Measurements from ENCODE around the gene PNMA8B.
"Not testable (repeated sequence)": the region's sequence is repeated elsewhere in the genome, so short reads cannot be mapped to it uniquely, and the experiment has no call there.

Gene PNMA8B

GRCh38 chr19:46513461-46514236 is 18.0 kb upstream of the PNMA8B start:
- peak; percentile 87 to 89 for DNase-seq

GRCh38 chr19:46511237-46511636 is 15.6 kb upstream of the PNMA8B start:
- no peak for DNase-seq

GRCh38 chr19:46508206-46508605 is 12.5 kb upstream of the PNMA8B start:
- no peak for DNase-seq

- no peak for DNase-seq
These were observed 8.3 kb upstream of the PNMA8B start for GRCh38 chr19:46503848-46504453.

GRCh38 chr19:46502891-46503290 is 7.2 kb upstream of the PNMA8B start:
- no peak for DNase-seq

- DNase-seq = no peak
These were observed 4.0 kb upstream of the PNMA8B start for GRCh38 chr19:46499692-46500091.

- DNase-seq = no peak
These were observed 2.1 kb upstream of the PNMA8B start for GRCh38 chr19:46497773-46498172.

- not testable (repeated sequence) for DNase-seq
These were observed 1.2 kb upstream of the PNMA8B start for GRCh38 chr19:46496886-46497285.

- no peak for DNase-seq
These were observed 637 bp upstream of the PNMA8B start for GRCh38 chr19:46496304-46496703.

GRCh38 chr19:46494941-46495785 is 504 bp downstream of the PNMA8B start:
- DNase-seq = no peak

- DNase-seq = peak in 1 of 2 experiments; percentile 28
These were observed 1.3 kb downstream of the PNMA8B start for GRCh38 chr19:46494146-46494940.

GRCh38 chr19:46493236-46494145 is 2.2 kb downstream of the PNMA8B start:
- DNase-seq = peak in 1 of 2 experiments; percentile 40

GRCh38 chr19:46492841-46493235 is 2.8 kb downstream of the PNMA8B start:
- no peak for DNase-seq

GRCh38 chr19:46491975-46492682 is 3.5 kb downstream of the PNMA8B start:
- DNase-seq = peak in 1 of 2 experiments; percentile 28

GRCh38 chr19:46490774-46491173 is 4.9 kb downstream of the PNMA8B start:
- DNase-seq = no peak

GRCh38 chr19:46489445-46490272 is 6.0 kb downstream of the PNMA8B start:
- DNase-seq = peak; percentile 22 to 34

GRCh38 chr19:46488551-46488950 is 7.1 kb downstream of the PNMA8B start:
- peak in 1 of 2 experiments; percentile 27 for DNase-seq

- DNase-seq = peak; percentile 90 to 91
These were observed 7.7 kb downstream of the PNMA8B start for GRCh38 chr19:46487802-46488445.

- DNase-seq = no peak
These were observed 8.4 kb downstream of the PNMA8B start for GRCh38 chr19:46487178-46487801.
